Panc1 (cell line): ENCODE data around the gene NSD2. TPM values are rescaled to one million over a fixed set of nuclear protein-coding genes. Genes with fewer than 3 reads are reported as not detected.
"Not testable (repeated sequence)": the region's sequence is repeated elsewhere in the genome, so short reads cannot be mapped to it uniquely, and the experiment has no call there.

ENCODE experiments used
- ATAC-seq: fragments of 200-7000 bp; cut with Tn5 transposase; 2 replicates; pipeline ENCODE4 v1.9.1; 2020; ENCODE audit warnings: mild to moderate bottlenecking, moderate library complexity
- BruUV-seq: library from RNA; stranded (reverse); fragments of 400-500 nt; replicated peaks from 2 replicates; lab custom pipeline; 2021; lab: Mats Ljungman, UMichigan
- CTCF ChIA-PET: fragments of 300-600 bp; sonication (Branson Sonifier 250); formaldehyde crosslinking; loops from one replicate; lab custom pipeline; 2022; ENCODE audit warnings: antibody characterized with exemption; lab: Charles Lee
- POLR2A ChIA-PET: fragments of 300-600 bp; sonication (Branson Sonifier 250); formaldehyde crosslinking; loops from one replicate; lab custom pipeline; 2022; ENCODE audit warnings: antibody characterized with exemption; lab: Charles Lee
- DNase-seq: peaks from one replicate; pipeline ENCODE4 v3.0.0-alpha.2; 2010; ENCODE audit warnings: low read depth, low spot score
- H3K27ac ChIP-seq: 2 replicates; pipeline ENCODE4 v1.5.1; 2011; ENCODE audit warnings: mild to moderate bottlenecking, low read length, inconsistent platforms
- H3K27me3 ChIP-seq: fragments of 200-500 bp; sonication (Bioruptor generic); 2 replicates; pipeline ENCODE4 v1.6.0; 2014; ENCODE audit warnings: low read length, inconsistent platforms; ENCODE audit not compliant: control insufficient read depth, insufficient read depth
- H3K36me3 ChIP-seq: fragments of 200-500 bp; sonication (Bioruptor generic); 2 replicates; pipeline ENCODE4 v1.5.1; 2014; ENCODE audit warnings: inconsistent platforms, mild to moderate bottlenecking, low read length, moderate library complexity; ENCODE audit not compliant: control insufficient read depth, insufficient read depth
- H3K4me1 ChIP-seq: 2 replicates; pipeline ENCODE4 v1.5.1; 2011; ENCODE audit warnings: inconsistent platforms, mild to moderate bottlenecking, low read length, moderate library complexity; ENCODE audit not compliant: control insufficient read depth, insufficient read depth
- H3K4me3 ChIP-seq, 2 experiments: 2 replicates each; pipeline ENCODE4 v1.5.1; 2011 to 2012; ENCODE audit warnings: low read depth in 2 of 2, low read length in 2 of 2, mild to moderate bottlenecking in 2 of 2, inconsistent platforms in 1 of 2, moderate library complexity in 1 of 2
- H3K9me3 ChIP-seq: fragments of 200-500 bp; sonication (Bioruptor generic); 2 replicates; pipeline ENCODE4 v1.5.1; 2014; ENCODE audit warnings: low read depth, mild to moderate bottlenecking, inconsistent platforms, low read length, moderate library complexity; ENCODE audit not compliant: control insufficient read depth, insufficient read depth
- POLR2AphosphoS5 ChIP-seq: IDR thresholded peaks from 2 replicates; pipeline ENCODE4 v1.6.1; 2012; ENCODE audit warnings: mild to moderate bottlenecking, low read depth, low read length, moderate library complexity
- SIN3A ChIP-seq: IDR thresholded peaks from 2 replicates; pipeline ENCODE4 v1.6.1; 2012; ENCODE audit warnings: low read depth, mild to moderate bottlenecking, low read length, moderate library complexity, borderline replicate concordance; ENCODE audit not compliant: insufficient read depth
- TCF7L2 ChIP-seq: IDR thresholded peaks from 2 replicates; pipeline ENCODE4 v1.6.1; 2011; ENCODE audit warnings: mild to moderate bottlenecking, low read depth, low read length, inconsistent platforms
- in situ Hi-C: cut with HindIII; loops from 2 replicates; pipeline ENCODE4 v1.10.0; 2016; ENCODE audit warnings: low sequenced_read_pairs, low pct_unique_long_range_greater_than_20kb
- intact Hi-C: fragments of 100-400 bp; cut with micrococcal nuclease; formaldehyde crosslinking; loops from one replicate; pipeline ENCODE4 v1.10.0; 2022; ENCODE audit not compliant: unreplicated experiment
- total RNA-seq: library from RNA; stranded (reverse); gene quantifications from one replicate; pipeline ENCODE4 v1.2.1, GENCODE V29; 2021; ENCODE audit not compliant: unreplicated experiment
- TF ChIP-seq, protein P1 (sequence below), 2 experiments: IDR thresholded peaks; 2 replicates each; pipeline ENCODE4 v1.6.1; 2011 to 2012; ENCODE audit warnings: low read depth in 2 of 2, control low read depth in 1 of 2, low read length in 1 of 2, mild to moderate bottlenecking in 1 of 2, moderate library complexity in 1 of 2; ENCODE audit not compliant: insufficient read depth in 1 of 2
- TF ChIP-seq, protein P2 (sequence below): fragments of 450-650 bp; IDR thresholded peaks from 2 replicates; pipeline ENCODE4 v1.5.1; 2017; ENCODE audit warnings: mild to moderate bottlenecking

NSD2 gene
- total RNA-seq, 1 experiment from 2014 or later: 116 TPM

DNA sequence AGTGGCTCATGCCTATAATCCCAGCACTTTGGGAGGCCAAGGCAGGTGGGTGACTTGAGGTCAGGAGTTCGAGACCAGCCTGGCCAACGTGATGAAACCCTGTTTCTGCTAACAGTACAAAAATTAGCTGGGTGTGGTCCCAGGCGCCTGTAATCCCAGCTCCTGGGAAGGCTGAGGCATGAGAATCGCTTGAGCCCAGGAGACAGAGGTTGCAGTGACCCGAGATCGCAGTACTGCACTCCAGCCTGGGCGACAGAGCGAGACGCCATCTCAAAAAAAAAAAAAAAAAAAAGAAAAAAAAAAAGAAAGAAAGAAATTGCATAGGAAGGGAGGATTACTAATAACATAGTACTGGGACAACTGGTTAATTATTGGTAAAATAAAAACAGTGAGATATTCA lies 40.1 kb downstream of the NSD2 start:
- POLR2A ChIA-PET, H3K9me3 ChIP-seq, H3K4me1 ChIP-seq, H3K27me3 ChIP-seq, H3K36me3 ChIP-seq, BruUV-seq, ATAC-seq, in situ Hi-C loops, H3K27ac ChIP-seq, DNase-seq, H3K4me3 ChIP-seq, intact Hi-C loops, CTCF ChIA-PET: not testable (repeated sequence)

DNA sequence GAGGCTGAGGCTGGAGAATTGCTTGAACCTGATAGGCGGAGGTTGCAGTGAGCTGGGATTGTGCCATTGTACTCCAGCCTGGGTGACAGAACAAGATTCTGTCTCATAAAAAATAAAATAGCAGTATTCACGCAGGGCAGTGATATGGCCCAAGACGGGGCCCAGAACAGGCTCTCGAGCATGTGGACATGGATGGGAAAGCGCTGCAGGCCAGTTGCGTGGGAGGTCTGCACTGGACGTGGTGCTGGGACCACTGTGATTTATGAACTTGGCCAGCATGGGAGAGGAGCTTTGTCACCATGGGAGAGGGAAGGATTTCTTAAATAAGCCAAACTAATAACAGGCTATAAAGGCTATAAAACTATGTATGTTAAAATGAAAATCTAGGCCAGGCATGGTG lies 51.6 kb downstream of the NSD2 start:
- H3K9me3 ChIP-seq: no peaks in the 10 kb centered on the region
- intact Hi-C loops (no loop called here), in situ Hi-C loops (no loop called here)
- DNase-seq (no peak), ATAC-seq (no peak)
- H3K4me1 ChIP-seq: no peaks in the 10 kb centered on the region
- H3K4me3 ChIP-seq: no peak overlapping the region
- ChIA-PET CTCF (no interaction called here), POLR2A (no interaction called here)
- BruUV-seq: no TSS peak
- no peak overlapping the region for H3K27ac ChIP-seq
- H3K36me3 ChIP-seq: peaks cover 5% of the 10 kb centered on the region; the same call in 1 of the 2 replicates
- H3K27me3 ChIP-seq: no peaks in the 10 kb centered on the region
- TF ChIP-seq, protein P1, sequence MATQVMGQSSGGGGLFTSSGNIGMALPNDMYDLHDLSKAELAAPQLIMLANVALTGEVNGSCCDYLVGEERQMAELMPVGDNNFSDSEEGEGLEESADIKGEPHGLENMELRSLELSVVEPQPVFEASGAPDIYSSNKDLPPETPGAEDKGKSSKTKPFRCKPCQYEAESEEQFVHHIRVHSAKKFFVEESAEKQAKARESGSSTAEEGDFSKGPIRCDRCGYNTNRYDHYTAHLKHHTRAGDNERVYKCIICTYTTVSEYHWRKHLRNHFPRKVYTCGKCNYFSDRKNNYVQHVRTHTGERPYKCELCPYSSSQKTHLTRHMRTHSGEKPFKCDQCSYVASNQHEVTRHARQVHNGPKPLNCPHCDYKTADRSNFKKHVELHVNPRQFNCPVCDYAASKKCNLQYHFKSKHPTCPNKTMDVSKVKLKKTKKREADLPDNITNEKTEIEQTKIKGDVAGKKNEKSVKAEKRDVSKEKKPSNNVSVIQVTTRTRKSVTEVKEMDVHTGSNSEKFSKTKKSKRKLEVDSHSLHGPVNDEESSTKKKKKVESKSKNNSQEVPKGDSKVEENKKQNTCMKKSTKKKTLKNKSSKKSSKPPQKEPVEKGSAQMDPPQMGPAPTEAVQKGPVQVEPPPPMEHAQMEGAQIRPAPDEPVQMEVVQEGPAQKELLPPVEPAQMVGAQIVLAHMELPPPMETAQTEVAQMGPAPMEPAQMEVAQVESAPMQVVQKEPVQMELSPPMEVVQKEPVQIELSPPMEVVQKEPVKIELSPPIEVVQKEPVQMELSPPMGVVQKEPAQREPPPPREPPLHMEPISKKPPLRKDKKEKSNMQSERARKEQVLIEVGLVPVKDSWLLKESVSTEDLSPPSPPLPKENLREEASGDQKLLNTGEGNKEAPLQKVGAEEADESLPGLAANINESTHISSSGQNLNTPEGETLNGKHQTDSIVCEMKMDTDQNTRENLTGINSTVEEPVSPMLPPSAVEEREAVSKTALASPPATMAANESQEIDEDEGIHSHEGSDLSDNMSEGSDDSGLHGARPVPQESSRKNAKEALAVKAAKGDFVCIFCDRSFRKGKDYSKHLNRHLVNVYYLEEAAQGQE (IDR thresholded peaks at IDR 0.05; ENCODE audit: insufficient read depth in 1 of 2, low read depth in 2 of 2, low read length in 1 of 2): no peak
- TF ChIP-seq, protein P2, sequence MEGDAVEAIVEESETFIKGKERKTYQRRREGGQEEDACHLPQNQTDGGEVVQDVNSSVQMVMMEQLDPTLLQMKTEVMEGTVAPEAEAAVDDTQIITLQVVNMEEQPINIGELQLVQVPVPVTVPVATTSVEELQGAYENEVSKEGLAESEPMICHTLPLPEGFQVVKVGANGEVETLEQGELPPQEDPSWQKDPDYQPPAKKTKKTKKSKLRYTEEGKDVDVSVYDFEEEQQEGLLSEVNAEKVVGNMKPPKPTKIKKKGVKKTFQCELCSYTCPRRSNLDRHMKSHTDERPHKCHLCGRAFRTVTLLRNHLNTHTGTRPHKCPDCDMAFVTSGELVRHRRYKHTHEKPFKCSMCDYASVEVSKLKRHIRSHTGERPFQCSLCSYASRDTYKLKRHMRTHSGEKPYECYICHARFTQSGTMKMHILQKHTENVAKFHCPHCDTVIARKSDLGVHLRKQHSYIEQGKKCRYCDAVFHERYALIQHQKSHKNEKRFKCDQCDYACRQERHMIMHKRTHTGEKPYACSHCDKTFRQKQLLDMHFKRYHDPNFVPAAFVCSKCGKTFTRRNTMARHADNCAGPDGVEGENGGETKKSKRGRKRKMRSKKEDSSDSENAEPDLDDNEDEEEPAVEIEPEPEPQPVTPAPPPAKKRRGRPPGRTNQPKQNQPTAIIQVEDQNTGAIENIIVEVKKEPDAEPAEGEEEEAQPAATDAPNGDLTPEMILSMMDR: no peak
- TF ChIP-seq POLR2AphosphoS5: no peak
- TF ChIP-seq TCF7L2: no peak
- no peak for TF ChIP-seq SIN3A

DNA sequence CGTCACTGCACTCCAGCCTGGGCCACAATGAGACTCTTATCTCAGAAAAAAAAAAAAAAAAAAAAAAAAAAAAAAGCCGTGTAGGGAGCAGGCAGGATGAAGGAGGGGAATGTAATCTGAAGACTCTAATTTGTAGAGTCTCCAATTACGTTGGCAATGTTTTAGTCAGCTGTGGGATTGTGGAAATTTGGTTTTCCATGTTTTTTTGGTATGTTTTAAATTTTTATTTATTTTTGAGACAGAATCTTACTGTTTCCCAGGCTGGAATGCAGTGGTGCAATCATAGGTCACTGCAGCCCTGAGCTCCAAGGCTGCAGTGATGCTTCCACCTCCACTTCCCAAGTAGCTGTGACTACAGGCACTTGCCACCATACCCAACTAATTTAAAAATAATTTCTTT lies 56.5 kb downstream of the NSD2 start:
- POLR2A ChIA-PET: no interaction called here
- intact Hi-C loops: no loop called here
- Histone ChIP-seq H3K36me3 (no peaks in the 10 kb centered on the region), H3K27me3 (no peaks in the 10 kb centered on the region), H3K9me3 (no peaks in the 10 kb centered on the region), H3K4me3 (no peak overlapping the region), H3K27ac (no peak overlapping the region), H3K4me1 (no peaks in the 10 kb centered on the region)
- no peak for ATAC-seq
- DNase-seq: no peak
- BruUV-seq: no TSS peak
- in situ Hi-C loops: no loop called here
- CTCF ChIA-PET: no interaction called here
- TF ChIP-seq, protein P2: no peak
- TF ChIP-seq, protein P1 (IDR thresholded peaks at IDR 0.05; ENCODE audit: insufficient read depth in 1 of 2, low read depth in 2 of 2, low read length in 1 of 2): no peak
